Measurements from ENCODE around the gene DISP1.

Gene DISP1

DNA sequence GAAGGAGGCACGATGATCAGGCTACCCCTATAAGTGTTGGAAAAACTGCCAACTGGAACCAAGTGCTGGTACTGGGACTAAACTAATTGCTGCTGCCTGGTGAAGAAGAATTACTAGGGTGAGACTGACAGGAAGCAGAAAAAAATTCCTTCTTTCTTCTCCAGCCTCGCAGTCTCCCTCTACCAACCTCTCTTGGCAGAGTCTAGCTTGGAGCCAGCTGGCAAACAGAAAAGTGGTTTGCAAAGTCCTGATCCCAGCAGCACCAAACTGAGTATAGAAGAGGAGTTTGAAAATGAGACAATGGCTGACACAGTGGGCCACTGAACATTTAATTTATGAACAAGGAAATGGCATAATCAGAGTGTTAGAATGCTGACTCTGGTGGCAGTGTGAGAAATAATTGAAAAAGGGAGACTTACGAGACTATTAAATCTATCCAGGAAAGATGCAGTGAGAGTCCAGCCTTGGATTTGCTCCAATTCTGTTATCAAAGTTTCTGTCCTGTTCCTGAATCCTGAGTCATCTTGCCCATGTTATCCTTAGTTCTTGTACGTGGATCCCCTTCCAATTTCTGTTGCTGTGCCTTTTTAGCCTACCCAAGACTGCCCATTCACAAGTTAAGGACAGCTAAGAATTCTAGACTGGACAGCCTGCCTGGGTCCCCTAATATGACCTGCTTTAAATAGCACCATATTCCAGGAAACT is 23.7 kb upstream of the DISP1 start:
- H3K4me3 ChIP-seq (ENCODE audit: low read depth, low read length) = no peak overlapping the region

DNA sequence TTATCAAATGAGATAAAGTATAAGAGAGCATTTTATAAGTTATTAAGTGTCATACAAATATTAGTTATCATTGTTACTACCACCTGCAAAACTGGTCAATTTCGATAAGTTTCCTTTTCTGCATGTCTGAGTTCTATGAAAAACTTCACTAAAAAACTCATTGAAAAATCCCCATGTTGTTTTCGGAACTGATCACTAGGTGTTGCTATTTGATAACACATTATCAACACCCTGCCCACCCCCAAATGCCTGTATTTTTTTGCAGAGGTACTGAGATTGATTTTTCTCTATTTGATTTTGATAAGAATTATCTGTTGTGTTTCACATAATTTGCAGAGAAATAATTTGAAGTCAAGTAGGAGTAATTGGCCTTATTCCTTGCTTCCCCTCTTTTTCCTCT is 22.1 kb upstream of the DISP1 start:
- no peak overlapping the region for H3K4me3 ChIP-seq (ENCODE audit: low read depth, low read length)

DNA sequence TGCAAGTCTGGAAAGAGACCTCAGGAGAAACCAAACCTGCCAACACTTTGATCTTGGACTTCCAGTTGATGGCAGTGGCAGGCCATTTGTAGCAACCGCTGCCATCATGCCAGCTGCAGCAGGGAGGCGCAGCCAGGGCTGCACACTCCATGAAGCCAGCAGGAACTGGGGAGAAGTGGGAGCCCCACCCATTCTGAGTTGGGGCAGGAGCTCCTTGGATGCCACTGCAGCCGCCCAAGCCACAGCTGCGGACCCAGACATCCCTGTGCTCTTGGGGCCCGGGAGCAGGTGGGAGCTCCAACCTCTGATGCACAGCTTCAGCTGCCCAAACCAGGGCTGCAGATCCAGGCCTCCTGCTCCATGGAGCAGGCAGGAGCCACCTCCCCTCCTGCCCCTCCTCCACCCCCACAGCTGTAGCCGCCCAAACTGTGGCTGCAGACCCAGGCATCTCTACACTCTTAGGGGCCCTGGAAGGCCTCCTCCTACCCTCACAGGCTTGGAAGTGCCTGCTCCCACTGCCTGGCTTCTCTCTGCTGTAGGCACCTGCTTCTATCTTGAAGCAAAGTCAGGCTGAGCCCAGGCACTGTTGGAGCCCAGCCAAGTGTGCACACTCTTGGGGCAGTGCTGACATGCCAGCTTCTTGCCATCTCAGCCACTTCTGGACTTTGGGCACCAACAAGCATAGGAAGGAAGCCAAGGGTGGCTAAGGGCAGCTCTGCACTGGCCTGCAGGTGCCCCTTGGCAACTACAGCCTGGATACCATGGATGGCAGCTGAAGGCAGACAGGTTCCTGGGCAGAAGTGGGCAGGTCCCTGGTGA is 20.0 kb upstream of the DISP1 start:
- H3K4me3 ChIP-seq (ENCODE audit: low read depth, low read length) = no peak overlapping the region

DNA sequence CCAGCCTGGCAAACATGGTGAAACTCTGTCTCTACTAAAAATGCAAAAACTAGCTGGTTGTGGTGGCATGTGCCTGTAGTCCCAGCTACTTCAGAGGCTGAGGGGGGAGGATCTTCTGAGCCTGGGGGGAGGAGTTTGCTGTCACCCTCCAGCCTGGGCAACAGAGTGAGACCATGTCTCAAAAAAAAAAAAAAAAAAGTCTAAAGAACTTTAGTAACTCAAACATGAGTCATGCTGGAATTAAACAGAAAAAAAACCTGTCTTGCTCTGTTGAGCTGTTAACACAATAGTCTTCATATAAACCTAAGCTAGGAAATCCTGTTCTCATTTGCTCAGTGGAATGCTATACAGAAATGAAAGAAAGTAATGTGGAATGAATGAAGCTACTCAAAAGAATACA is 16.7 kb upstream of the DISP1 start:
- H3K4me3 ChIP-seq (ENCODE audit: low read depth, low read length) = no peak overlapping the region

DNA sequence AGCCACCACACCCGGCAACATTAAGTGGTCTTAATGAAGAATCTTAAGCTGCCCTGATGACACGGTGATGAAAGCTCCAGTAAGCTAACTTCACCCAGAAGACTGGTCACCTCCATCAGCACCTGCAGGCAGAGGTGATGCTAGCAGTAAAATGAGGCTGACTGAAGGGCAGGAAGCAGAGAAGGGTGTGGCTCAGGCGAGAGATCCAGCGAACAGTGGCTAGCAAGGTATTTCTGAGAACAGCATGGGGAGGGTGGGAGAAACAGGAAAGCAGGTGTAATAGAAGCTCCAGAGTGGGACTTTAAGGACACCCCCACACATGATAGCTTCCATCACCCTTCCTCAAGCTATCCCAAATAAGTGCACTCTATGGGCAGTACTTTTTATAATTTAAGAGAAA is 15.9 kb upstream of the DISP1 start:
- no peak overlapping the region for H3K4me3 ChIP-seq (ENCODE audit: low read depth, low read length)

DNA sequence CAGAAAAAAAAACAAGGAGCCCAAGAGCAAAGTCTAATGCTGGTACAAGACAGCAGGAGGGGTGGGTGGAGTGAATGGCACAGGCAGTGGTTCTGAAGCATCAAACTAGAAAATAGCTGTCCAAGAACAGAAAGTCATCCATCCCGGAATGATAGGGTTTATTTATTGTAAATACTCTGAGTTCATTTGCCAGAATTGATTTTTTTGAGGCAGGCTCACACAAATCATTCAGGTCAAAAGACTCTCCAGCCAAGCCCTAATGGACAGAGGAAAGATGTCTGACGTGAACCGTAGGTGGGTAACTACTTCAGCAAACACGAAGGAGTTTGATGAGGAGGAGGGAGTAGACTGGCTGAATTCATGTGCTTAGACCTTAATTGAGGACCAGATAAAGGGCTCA is 13.8 kb upstream of the DISP1 start:
- H3K4me3 ChIP-seq (ENCODE audit: low read depth, low read length) = no peak overlapping the region

DNA sequence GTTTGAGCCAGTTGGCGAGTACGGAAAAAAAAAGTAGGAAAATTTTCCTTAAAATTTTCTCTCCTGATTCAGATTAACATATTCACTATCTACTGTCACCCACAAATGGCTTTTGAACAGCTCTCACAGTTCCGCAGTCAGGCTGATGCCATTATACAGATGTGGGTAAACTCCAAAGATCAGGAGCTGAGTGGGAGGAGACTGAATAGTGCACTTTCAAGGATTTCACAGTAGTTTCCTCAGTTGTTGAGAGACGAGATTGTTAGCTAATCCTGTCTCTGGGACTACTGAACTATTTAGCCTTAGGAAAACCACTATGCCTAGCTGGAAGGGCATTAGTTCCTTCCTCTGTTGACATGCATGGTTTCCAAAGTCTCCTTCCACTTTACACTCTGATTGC is 3.2 kb upstream of the DISP1 start:
- no peak overlapping the region for H3K4me3 ChIP-seq (ENCODE audit: low read depth, low read length)

DNA sequence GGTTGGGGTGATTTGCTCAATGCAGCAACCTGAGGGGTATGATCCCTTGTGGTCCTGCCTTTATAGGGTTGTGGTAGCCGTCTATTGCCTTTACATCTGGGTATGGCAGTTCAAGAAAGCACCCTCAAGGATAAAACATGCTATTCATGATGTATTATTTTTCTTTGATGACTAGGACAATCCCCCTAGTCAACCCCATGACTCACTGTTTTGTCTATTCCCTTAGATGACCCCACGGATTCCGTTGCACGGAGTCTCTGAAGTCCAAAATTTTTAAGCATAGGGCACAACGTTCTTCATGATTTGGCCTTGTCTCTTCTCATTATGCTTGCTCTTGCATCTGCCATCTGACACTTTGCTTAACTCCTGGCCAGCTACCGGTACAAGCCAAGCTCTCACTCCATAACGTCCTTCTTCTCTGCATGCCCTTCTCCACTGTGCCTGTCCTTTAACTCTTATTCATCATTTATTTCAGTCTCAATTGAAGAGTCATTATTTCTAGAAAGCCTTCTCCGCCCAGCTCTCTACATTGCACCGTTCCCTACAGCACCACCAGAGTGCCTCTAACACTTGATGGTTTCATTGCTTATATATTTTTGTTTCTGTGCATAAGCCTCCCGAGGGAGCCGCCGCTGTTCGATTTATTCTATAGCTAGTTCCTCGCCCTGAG is 838 bp upstream of the DISP1 start:
- peak overlapping the region; percentile 82 for H3K4me3 ChIP-seq (ENCODE audit: low read depth, low read length)

DNA sequence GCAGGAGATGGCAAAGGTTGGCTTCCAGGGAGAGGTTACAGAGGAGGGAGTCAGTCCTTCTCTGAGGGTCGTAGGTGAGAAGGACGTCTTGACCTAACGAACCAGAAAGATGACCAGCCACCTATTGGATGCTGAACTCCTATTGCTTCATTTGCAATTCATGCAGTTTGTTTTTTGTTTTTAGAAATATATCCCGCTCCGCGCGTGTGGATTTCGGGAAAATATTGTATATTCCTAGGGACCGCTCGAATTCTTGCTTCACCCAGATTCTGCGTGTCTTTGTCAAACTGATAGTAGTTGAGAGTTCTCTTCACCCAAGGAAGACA is 564 bp downstream of the DISP1 start:
- peak overlapping the region; percentile 82 for H3K4me3 ChIP-seq (ENCODE audit: low read depth, low read length)

DNA sequence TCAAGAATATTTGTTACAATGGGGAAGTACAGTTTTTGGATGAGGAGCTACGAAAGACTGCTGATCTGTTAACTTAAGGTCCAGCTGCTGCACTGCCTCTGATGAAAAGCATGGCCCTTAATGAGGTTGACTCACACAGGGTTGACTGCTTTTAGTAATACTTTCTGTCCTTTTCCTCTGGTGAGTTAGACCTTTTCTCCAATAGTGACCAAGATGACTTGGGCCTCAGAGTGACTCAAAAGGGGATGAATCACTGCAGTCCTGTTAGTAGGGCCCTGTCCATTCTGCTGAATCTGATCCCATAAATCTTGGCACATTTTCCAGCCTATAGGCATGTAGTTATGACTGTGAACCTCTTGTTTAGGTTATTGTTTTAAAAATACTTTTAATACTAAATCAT is 2.7 kb downstream of the DISP1 start:
- no peak overlapping the region for H3K4me3 ChIP-seq (ENCODE audit: low read depth, low read length)

DNA sequence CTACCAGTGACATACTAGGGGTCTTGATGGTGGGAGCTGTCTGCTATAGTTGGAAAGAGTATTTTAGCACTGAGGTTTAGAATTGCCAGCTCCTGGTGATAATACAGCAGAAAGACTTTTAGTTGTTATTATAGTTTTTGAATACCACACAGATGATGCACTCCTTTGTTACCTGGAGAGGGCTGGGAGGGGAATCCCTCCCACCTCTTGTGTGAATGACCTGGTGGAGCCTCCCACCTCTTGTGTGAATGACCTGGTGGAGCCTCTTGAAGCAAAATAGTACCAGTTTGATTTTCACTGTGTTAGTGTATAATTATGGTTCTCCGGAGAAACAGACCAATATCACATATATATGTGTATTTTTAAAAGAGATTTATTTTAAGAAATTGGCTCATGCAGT is 3.3 kb downstream of the DISP1 start:
- H3K4me3 ChIP-seq (ENCODE audit: low read depth, low read length) = no peak overlapping the region

DNA sequence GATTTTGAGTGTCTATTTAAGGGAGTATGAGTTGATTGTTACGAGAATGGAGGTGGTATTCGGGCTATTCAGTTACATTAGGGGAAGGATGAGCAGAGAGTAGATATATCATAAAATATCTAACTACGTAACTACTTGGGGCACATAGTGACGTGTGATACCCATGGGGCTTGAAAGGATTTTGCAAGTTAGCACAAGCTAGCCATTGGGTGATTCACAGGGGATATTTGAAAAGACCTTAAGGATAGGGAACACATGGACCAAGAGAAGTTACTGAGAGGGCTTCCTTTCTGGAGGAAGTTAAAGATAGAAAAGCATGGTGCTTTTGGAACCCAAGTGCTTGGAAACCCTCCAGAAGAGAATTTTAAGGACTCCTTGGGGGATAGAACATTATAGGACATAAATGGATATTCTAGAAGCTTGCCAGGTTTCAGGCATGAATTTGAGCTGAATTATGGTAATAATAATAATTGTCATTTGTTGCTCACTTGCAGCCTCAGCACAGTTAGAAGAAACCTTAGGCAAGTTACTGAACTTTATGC is 5.4 kb downstream of the DISP1 start:
- H3K4me3 ChIP-seq (ENCODE audit: low read depth, low read length) = no peak overlapping the region

DNA sequence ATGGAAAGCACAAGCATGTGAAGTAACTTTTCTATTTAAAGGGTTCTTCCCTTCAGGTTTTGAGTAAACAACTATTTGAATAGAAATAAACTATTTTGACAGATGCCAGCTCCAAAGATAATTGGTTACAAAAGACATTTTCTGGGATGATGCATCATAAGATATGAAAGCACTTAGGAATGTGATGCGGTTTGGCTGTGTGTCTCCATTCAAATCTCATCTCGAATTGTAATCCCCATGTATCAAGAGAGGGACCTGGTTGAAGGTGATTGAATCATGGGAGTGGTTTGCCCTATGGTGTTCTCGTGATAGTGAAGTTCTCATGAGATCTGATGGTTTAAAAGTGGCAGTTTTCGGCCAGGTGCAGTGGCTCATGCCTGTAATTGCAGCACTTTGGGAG is 6.4 kb downstream of the DISP1 start:
- no peak overlapping the region for H3K4me3 ChIP-seq (ENCODE audit: low read depth, low read length)

DNA sequence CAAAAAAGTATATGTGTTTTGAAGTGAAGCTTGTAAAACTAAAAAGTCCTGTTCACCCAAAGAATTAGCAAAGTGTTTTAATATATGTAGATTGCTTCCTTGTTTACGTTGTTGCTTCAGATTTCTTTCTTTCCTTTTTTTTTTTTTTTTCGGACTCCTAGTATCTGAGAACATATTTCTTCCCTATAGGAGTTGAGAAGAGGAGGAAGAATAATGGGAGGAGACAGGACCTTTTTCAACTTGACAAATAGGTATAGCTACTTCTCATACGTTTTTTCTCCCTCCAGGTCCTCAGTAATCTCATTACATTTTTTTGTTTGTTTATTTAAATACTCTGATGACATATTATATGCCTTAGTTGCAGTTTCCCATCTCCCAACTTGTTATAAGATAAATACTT is 8.9 kb downstream of the DISP1 start:
- H3K4me3 ChIP-seq (ENCODE audit: low read depth, low read length) = no peak overlapping the region

DNA sequence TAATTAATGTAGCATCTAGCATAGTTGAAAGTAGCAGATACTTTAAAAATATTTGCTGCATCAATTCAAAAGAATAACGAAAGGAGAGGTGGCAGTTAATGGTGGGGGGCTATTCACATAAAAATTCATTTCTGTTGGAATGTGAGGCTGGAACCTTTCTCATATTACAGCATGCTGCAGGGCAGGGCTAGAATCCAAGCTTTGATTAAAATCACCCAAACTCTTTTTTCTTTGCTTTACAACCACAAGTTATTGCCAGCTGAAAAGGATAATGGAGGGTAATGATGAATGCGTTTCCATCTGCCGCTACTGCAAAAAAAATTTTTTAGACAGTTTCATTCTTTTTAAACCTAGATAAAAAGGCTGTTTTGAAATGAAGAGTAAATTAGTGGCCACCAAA is 9.8 kb downstream of the DISP1 start:
- H3K4me3 ChIP-seq (ENCODE audit: low read depth, low read length) = no peak overlapping the region

DNA sequence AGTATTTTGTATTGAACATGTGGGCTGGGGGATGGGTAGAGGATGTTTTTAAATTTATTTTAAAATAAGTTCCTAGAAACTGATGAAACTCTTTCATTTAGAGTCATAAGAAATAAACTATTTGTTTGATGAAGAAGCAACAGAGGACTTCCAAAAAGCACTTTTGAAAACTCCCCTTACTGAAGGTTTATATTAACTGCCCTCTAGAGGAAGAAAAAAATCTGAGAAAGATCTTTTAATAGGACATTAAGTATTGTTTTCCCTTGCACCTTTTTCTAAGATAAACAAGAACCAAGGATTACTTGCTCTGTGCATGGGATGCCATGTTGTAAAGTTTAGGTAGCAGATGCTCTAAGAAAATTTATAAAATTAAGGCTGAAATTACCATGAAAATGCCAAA is 14.1 kb downstream of the DISP1 start:
- no peak overlapping the region for H3K4me3 ChIP-seq (ENCODE audit: low read depth, low read length)

DNA sequence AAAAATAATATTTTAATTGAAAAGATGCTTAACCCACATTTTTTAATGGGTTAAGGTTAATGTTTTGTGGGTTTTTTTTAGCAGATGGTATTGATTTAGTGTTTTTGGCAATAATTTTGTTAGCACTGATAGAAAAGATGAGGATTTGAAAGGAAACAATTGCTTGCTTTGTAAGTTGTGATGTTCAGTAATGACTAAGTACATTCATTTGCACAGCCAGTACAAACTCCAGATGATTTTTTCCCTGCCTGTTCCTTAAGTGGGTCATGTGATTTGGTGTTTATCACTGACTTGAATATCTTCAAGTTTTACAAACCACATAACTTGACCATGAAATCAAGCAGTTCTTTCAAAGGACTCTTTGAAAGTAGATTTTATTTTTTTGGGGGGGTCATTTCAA is 15.0 kb downstream of the DISP1 start:
- no peak overlapping the region for H3K4me3 ChIP-seq (ENCODE audit: low read depth, low read length)

DNA sequence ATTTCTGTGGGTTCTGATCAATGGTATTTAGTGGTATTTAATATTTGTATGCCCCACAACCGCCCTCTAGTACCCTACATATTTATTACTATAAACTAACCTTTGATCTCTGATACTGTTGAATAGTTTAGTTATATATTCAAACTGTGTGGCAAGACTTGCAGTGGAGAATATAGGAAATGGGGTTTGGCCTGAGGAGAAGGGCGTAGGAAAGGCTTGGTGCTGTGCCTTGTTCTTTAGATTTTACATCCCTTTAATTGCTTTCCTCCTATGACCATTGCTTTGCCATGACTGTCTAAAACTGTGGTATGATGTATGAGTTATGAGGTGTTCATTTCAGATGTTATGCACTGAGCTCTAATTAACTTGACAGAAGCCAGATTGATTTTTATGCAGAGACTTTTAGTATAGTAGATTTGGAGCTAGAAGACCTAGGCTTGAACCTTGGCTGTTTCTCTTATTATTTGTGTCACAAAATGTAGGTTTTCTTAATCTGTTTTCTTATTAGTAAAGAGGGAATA is 18.6 kb downstream of the DISP1 start:
- H3K4me3 ChIP-seq (ENCODE audit: low read depth, low read length) = no peak overlapping the region

DNA sequence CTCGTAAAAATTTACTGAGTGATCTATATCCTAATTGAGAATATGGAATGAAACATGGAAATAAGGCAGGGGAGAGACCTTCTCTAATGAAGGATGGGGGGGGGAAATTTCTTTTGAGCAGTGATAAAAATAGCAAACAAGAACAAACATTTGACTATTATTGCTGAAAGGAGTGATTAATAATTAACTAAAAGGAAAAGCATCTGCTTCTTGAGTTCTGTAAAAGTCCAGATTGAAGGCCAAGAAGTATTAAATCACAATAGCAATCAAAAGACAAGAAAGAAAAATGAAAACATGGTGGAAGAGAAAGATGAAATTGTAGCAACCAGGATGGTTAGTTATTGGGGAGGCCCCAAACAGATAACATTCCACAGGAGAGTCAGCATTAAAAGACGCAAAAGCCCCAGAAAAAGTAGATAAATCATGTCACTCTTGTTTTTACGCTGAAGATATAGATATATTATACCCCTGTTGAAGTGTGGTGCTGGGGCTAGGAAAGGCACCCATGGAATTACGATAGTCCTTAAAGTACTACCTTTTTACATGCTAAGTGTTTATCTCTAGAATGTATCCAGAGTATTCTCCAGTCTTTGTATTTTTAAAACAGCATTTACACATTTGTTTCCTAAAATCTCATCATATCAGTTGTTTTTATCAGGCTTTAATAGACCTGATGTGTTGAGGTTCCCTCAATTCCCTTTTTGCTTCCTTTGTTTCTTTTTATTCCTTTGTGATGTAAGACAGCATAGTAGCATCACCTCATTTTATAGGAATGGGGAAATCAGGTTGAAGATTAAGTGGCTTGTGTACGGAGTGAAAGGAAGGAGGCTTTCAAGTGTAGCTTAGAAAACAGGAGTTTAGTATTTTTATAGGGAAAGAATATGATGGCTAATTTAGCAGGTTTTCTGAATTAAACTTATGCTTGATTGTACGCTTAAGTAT is 28.9 kb downstream of the DISP1 start:
- H3K4me3 ChIP-seq (ENCODE audit: low read depth, low read length) = no peak overlapping the region

DNA sequence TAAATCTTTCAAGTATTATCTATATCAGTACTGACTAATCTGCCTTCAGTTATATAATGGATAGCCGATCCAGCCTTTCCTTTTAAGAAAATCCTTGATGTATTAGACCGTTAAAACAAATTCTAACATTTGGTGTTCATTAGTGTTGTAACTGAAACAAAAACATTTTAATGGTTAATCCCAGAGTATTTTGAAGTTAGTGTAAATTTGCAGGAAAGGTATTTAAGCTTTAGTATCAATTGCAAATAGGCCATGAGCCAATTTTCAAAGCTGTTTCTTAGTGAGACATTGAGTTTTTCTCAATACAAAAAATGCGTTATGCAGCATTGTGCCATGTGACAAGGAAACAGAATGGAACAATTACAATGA is 29.6 kb downstream of the DISP1 start:
- no peak overlapping the region for H3K4me3 ChIP-seq (ENCODE audit: low read depth, low read length)

DNA sequence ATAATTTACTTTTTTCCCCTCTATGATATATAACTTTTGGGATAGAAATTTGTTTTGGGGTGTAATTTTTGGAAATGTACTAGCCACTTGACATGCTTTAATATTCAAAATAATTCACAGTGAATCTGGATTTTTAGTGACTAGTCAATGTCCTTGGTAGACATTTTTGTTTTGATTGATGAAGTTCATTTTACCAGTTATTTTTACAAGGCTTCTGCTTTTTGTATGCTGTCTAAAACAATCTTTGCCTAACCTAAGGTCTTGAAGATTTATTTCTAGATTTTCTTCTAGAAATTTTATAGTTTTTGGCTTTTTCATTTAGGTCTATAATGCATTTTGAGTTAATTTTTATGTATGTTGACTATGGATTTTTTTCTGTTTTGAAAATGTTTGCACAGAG is 30.9 kb downstream of the DISP1 start:
- no peak overlapping the region for H3K4me3 ChIP-seq (ENCODE audit: low read depth, low read length)
